RWPE2 (cell line): ENCODE data around the gene OR2V1.
A peak's percentile ranks its signal among the peaks of the same experiment; 100 is the strongest.
"Not testable (repeated sequence)": the region's sequence is repeated elsewhere in the genome, so short reads cannot be mapped to it uniquely, and the experiment has no call there.

ENCODE experiments used
- ATAC-seq: fragments of 200-7000 bp; cut with Tn5 transposase; 3 replicates; pipeline ENCODE4 v1.9.1; 2021; ENCODE audit warnings: low read depth
- DNase-seq: peaks from one replicate; pipeline ENCODE4 v3.0.0-alpha.2; 2020; ENCODE audit warnings: low spot score
- H3K27ac ChIP-seq: fragments of 450-650 bp; 2 replicates; pipeline ENCODE4 v1.5.1; 2017; ENCODE audit warnings: mild to moderate bottlenecking; ENCODE audit not compliant: poor library complexity, severe bottlenecking
- H3K27me3 ChIP-seq: fragments of 250-450 bp; sonication (Bioruptor Pico); 2 replicates; pipeline ENCODE4 v1.5.1; 2021; ENCODE audit warnings: mild to moderate bottlenecking, moderate library complexity; ENCODE audit not compliant: insufficient read depth, poor library complexity, severe bottlenecking
- H3K36me3 ChIP-seq: fragments of 250-450 bp; sonication (Bioruptor Pico); 2 replicates; pipeline ENCODE4 v1.5.1; 2020; ENCODE audit warnings: low read depth, mild to moderate bottlenecking, moderate library complexity
- H3K4me1 ChIP-seq: fragments of 250-450 bp; sonication (Bioruptor Pico); 2 replicates; pipeline ENCODE4 v1.5.1; 2021; ENCODE audit warnings: mild to moderate bottlenecking, moderate library complexity; ENCODE audit not compliant: insufficient read depth, poor library complexity, severe bottlenecking
- H3K4me3 ChIP-seq: fragments of 250-450 bp; sonication (Bioruptor Pico); 2 replicates; pipeline ENCODE4 v1.5.1; 2021; ENCODE audit warnings: mild to moderate bottlenecking, moderate library complexity; ENCODE audit not compliant: severe bottlenecking
- H3K9me3 ChIP-seq: fragments of 250-450 bp; sonication (Bioruptor Pico); 2 replicates; pipeline ENCODE4 v1.5.1; 2021; ENCODE audit warnings: mild to moderate bottlenecking, moderate library complexity; ENCODE audit not compliant: severe bottlenecking
- CTCF ChIP-seq: fragments of 450-650 bp; IDR thresholded peaks from one replicate; pipeline ENCODE4 v1.5.1; 2017; ENCODE audit warnings: mild to moderate bottlenecking, moderate library complexity; ENCODE audit not compliant: poor library complexity, severe bottlenecking

The OR2V1 gene

GRCh38 chr5:181131514-181131913 lies 545 bp upstream of the OR2V1 start:
- Histone ChIP-seq H3K4me3 (no peak overlapping the region), H3K27ac (no peak overlapping the region), H3K36me3 (no peaks in the 10 kb centered on the region), H3K9me3 (no peaks in the 10 kb centered on the region), H3K4me1 (peaks cover 12% of the 10 kb centered on the region), H3K27me3 (no peaks in the 10 kb centered on the region)
- DNase-seq (peak; percentile 44), ATAC-seq (no peak)
- TF ChIP-seq CTCF, result no peak

- peaks cover 12% of the 10 kb centered on the region for H3K4me1 ChIP-seq
- DNase-seq, result peak; percentile 28
- H3K9me3 ChIP-seq, H3K27me3 ChIP-seq, H3K27ac ChIP-seq, H3K4me3 ChIP-seq, H3K36me3 ChIP-seq, ATAC-seq: not testable (repeated sequence)
These were observed 888 bp downstream of the OR2V1 start for GRCh38 chr5:181130081-181130480.

- no peaks in the 10 kb centered on the region for H3K36me3 ChIP-seq
- no peak overlapping the region for H3K4me3 ChIP-seq
- H3K9me3 ChIP-seq, result no peaks in the 10 kb centered on the region
- TF ChIP-seq CTCF, result no peak
- H3K27ac ChIP-seq, result no peak overlapping the region
- ATAC-seq (no peak), DNase-seq (peak; percentile 47)
- H3K27me3 ChIP-seq, result no peaks in the 10 kb centered on the region
- peaks cover 12% of the 10 kb centered on the region for H3K4me1 ChIP-seq
These were observed 1.4 kb downstream of the OR2V1 start for GRCh38 chr5:181129601-181130000.

- Histone ChIP-seq H3K36me3 (no peaks in the 10 kb centered on the region), H3K27ac (no peak overlapping the region), H3K4me1 (no peaks in the 10 kb centered on the region), H3K9me3 (no peaks in the 10 kb centered on the region), H3K27me3 (no peaks in the 10 kb centered on the region), H3K4me3 (no peak overlapping the region)
- DNase-seq (peak; percentile 53), ATAC-seq (no peak)
- TF ChIP-seq CTCF, result no peak
These were observed 2.9 kb downstream of the OR2V1 start for GRCh38 chr5:181127907-181128626.

- Histone ChIP-seq H3K27ac (no peak overlapping the region), H3K4me1 (no peaks in the 10 kb centered on the region), H3K36me3 (no peaks in the 10 kb centered on the region), H3K4me3 (no peak overlapping the region), H3K27me3 (no peaks in the 10 kb centered on the region), H3K9me3 (no peaks in the 10 kb centered on the region)
- no peak for ATAC-seq
- no peak for TF ChIP-seq CTCF
- peak; percentile 51 for DNase-seq
These were observed 3.5 kb downstream of the OR2V1 start for GRCh38 chr5:181127456-181127855.
